ENCODE measurements around the gene CYB5A.
"Not testable (repeated sequence)": the region's sequence is repeated elsewhere in the genome, so short reads cannot be mapped to it uniquely, and the experiment has no call there.

The CYB5A gene

GRCh38 chr18:74291771-74292540 lies at the start of gene CYB5A:
Gene CYB5A, minus strand, starts transcription at chr18:74291963. Its CDS starts 88 bp downstream, at chr18:74291875.
- DNase-seq = peak; percentile 99

- no peak for DNase-seq
Measured at GRCh38 chr18:74337912-74338309, 46.1 kb upstream of the CYB5A start.

GRCh38 chr18:74337155-74337911 lies 45.6 kb upstream of the CYB5A start:
- no peak for DNase-seq

- DNase-seq = no peak
Measured at GRCh38 chr18:74336656-74337055, 44.9 kb upstream of the CYB5A start.

- no peak for DNase-seq
Measured at GRCh38 chr18:74334242-74334893, 42.6 kb upstream of the CYB5A start.

GRCh38 chr18:74333091-74333490 lies 41.3 kb upstream of the CYB5A start:
- no peak for DNase-seq

GRCh38 chr18:74331404-74331803 lies 39.6 kb upstream of the CYB5A start:
- no peak for DNase-seq

- DNase-seq = no peak
Measured at GRCh38 chr18:74329688-74330205, 38.0 kb upstream of the CYB5A start.

GRCh38 chr18:74328206-74328605 lies 36.4 kb upstream of the CYB5A start:
- no peak for DNase-seq

GRCh38 chr18:74326791-74327190 lies 35.0 kb upstream of the CYB5A start:
- DNase-seq = not testable (repeated sequence)

GRCh38 chr18:74326231-74326630 lies 34.5 kb upstream of the CYB5A start:
- no peak for DNase-seq

GRCh38 chr18:74316257-74317170 lies 24.8 kb upstream of the CYB5A start:
- DNase-seq = no peak

- no peak for DNase-seq
Measured at GRCh38 chr18:74315464-74316256, 23.9 kb upstream of the CYB5A start, which contains the start of gene C18orf63. Gene C18orf63, plus strand, starts transcription at chr18:74315839. Its CDS starts 2,027 bp downstream, at chr18:74317866.

GRCh38 chr18:74314759-74315463 lies 23.1 kb upstream of the CYB5A start:
- DNase-seq = no peak

- no peak for DNase-seq
Measured at GRCh38 chr18:74311000-74311399, 19.2 kb upstream of the CYB5A start.

GRCh38 chr18:74310411-74310810 lies 18.6 kb upstream of the CYB5A start:
- no peak for DNase-seq

GRCh38 chr18:74303936-74304335 lies 12.2 kb upstream of the CYB5A start:
- DNase-seq = no peak

- DNase-seq = no peak
Measured at GRCh38 chr18:74303306-74303705, 11.5 kb upstream of the CYB5A start.

GRCh38 chr18:74299746-74300145 lies 8.0 kb upstream of the CYB5A start:
- DNase-seq = no peak

GRCh38 chr18:74299162-74299561 lies 7.4 kb upstream of the CYB5A start:
- DNase-seq = no peak

GRCh38 chr18:74294526-74294925 lies 2.8 kb upstream of the CYB5A start:
- DNase-seq = no peak
